GM19240 (cell line): ENCODE results near the gene LRRC32.
"Not testable (repeated sequence)": the region's sequence is repeated elsewhere in the genome, so short reads cannot be mapped to it uniquely, and the experiment has no call there.

Experiments
- DNase-seq: peaks from one replicate; pipeline ENCODE4 v3.0.0; 2011; ENCODE audit warnings: low spot score; ENCODE audit not compliant: insufficient read length

Gene LRRC32

GRCh38 chr11:76653012-76653673 is 17.4 kb downstream of the LRRC32 start:
- no peak for DNase-seq

DNA sequence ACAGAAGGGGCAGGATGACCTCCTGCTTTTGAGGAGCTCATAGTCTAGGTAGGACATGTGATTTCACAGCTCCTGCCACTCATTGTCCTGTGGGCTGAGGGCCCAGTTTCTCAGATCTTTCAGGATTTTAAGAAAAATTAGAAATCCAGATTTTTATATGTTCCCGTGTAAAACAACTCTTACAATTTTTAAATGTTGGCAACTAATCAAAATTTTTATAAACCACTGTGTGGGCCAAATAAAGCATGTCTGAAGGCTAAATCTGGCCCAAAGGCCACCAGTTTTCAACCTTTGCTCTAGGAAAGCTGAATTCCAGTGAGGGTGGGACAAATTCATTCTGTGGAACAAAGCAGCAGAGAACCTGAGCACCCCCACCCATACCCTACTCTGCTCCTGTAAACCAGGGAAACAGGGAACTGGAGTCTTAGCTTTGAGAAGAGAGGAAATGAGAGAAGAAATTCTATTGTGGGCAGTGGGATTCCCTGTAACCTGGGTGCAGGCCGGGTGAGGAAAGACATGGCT is 20.6 kb downstream of the LRRC32 start:
- no peak for DNase-seq

GRCh38 chr11:76649011-76649410 is 21.5 kb downstream of the LRRC32 start:
- no peak for DNase-seq

DNA sequence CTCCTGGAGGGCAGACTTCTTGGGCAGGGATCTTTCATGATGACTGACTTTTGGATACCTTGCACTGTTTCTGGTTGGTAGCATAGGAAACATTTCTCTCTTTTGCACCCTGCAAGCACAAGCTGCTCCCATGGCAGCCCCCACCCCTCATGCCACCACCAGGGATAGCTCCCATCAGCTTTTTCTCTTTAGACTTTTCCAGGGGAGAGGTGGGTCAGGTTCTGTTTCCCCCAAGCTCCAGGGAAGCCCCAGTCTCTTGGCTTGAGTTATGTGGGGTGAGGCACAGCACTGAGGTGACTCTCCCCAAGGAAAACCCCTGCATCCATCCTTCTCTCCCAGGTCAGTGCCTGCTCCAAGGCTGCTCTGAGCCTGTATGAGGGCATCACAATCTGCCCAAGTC is 22.5 kb downstream of the LRRC32 start:
- no peak for DNase-seq

DNA sequence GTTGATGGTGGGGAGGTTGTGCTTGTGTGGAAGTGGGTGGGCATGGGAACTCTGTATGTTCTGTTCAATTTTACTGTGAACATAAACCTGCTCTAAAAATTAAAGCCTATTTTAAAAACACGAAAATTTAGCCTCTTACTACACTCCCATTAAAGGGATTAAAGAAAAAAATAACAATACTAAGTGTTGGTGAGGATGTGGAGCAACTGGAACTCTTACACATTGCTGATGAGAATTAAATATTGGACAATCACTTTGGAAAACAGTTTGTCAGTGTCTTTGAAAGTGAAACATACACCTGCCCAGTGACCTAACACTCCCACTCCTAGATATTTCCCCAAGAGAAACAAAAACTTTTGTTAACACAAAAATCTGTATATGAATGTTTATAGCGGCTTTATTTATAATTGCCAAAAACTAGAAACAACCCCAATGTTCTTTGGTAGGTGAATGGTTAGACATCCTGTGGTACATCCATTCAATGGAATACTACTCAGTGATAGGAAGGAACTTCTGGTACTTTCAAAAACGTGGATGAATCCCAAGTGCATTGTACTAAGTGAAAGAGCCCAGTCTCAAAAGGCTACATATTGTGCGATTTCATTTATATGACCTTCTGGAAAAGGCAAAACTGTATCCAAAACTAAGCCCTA is 23.5 kb downstream of the LRRC32 start:
- no peak for DNase-seq

GRCh38 chr11:76644591-76644990 is 26.0 kb downstream of the LRRC32 start:
- no peak for DNase-seq

- not testable (repeated sequence) for DNase-seq
Measured at GRCh38 chr11:76643711-76644110, 26.8 kb downstream of the LRRC32 start.

DNA sequence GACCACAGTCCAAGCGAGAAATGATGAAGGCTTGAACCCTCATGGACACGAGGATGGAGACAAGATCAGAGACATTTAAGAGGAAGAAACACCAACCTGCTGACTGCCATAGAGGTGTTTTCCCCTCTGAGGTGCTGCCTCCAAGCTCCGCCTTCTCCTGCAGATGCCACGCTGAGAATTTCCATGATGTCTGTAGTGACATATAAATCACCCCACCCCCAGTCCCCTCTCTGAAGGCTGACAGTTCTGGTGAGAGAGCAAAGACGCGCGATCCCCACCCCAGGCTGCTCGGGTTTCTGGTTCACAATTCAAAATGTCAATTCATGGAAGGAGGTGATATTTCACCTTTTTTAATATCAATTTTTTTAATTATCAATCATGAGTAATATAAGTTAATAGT is 28.2 kb downstream of the LRRC32 start:
- no peak for DNase-seq

- no peak for DNase-seq
Measured at GRCh38 chr11:76641905-76642304, 28.6 kb downstream of the LRRC32 start.

- no peak for DNase-seq
Measured at GRCh38 chr11:76640501-76640900, 30.0 kb downstream of the LRRC32 start.

- DNase-seq = no peak
Measured at GRCh38 chr11:76639621-76640020, 30.9 kb downstream of the LRRC32 start.

- no peak for DNase-seq
Measured at GRCh38 chr11:76638270-76639197, 32.0 kb downstream of the LRRC32 start.

- DNase-seq = no peak
Measured at GRCh38 chr11:76637491-76638269, 32.9 kb downstream of the LRRC32 start.

DNA sequence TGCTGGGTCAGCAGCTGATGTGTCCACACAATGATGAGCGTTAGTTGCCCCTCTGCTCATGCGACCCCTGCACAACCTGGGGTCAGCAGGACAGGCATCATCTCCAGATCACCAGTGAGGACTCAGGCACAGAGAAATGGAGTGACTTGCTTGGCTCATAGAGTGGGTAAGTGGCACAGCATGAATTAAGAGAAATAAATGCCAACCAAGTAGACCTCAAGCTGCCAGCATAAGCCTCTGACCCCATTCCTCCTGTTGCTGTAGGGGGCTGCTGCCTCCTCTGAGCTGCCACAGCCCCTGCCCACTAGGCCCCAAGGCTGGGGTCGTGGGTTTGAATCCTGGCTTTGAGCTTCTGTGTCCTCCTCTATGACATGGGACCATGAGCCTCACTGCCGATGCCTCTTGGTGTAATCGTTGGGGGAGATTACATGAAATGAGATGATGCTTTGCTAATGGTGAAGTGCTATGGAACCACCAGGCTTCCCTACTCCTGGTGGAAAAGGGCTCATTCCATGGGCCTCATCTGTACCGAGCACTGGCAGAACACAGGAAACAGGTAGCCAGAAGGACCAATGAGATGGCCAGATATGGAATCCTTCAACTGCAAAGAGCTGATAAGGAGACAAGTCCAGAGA is 33.6 kb downstream of the LRRC32 start:
- no peak for DNase-seq

DNA sequence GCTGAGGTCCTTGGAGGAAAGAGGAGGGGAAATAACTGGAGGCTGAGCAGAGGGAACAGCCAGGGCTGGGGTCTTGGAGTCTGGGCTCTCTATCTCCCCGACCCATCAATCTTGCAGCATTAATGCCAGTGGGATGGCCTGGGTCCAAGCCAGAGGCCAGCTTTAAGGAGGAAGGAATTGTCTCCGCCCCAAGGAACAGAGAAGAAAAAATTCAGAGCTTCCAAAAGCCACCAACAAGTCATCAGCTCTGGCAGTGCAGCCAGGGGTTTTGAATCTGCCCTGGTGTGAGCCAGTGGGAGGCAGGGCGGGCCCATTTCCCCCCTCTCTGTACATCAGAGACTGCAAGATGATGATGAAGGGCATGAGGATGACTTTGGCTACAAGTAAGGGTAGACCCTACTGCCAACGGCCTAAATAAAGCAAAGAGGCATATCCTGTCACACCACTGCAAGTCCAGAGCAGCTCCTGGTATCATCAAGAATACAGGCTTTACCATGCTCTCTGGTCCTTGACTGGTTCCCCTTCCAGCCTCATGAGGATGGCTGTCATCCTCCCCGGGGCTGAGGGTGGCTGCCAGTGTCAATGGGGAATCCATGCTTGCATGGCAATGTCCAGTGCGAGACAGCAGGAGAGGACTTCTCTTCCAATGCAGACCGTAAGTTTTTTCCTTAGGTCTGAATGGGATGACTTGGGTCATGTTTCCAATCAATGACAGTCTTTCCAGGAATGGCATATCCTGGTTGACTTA is 34.4 kb downstream of the LRRC32 start:
- DNase-seq = no peak

DNA sequence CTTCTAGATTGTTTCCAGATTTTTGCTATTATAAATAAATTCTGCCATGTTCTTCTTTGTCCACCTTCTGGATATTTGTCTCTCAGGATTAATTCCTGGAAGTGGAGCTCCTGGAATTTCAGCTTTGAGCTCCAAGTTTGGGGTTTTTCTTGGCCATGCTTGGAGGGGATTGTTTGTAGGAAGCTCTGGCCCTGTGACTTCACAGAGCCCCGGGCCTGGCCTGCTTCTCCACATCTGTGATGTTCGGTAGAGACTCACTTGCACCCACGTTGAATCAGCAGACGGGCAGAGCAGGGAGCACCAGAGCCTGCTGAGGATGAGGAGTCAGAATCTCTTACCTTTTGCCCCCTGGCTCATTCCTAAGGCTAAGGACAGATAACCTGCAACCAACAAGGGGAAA is 35.7 kb downstream of the LRRC32 start:
- DNase-seq = no peak

DNA sequence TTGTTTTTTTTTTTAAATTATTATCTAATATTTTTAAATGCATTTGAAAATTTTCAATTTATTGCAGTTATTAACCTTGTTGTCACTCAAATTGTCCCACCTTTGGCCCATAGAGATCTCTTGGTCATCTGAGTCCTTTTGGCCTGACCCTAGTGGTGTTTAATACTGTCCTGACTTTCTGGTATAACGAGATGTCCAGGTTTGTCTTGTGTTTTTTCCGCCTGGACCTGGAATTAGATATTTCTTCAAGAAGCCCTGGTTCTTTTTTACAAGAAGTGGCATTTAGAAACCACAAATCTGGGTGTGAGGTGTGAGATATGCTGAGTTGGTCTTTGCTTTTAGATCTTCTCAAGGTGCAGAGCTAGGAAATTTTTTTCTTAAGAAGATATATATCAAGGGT is 38.1 kb downstream of the LRRC32 start:
- DNase-seq = no peak

DNA sequence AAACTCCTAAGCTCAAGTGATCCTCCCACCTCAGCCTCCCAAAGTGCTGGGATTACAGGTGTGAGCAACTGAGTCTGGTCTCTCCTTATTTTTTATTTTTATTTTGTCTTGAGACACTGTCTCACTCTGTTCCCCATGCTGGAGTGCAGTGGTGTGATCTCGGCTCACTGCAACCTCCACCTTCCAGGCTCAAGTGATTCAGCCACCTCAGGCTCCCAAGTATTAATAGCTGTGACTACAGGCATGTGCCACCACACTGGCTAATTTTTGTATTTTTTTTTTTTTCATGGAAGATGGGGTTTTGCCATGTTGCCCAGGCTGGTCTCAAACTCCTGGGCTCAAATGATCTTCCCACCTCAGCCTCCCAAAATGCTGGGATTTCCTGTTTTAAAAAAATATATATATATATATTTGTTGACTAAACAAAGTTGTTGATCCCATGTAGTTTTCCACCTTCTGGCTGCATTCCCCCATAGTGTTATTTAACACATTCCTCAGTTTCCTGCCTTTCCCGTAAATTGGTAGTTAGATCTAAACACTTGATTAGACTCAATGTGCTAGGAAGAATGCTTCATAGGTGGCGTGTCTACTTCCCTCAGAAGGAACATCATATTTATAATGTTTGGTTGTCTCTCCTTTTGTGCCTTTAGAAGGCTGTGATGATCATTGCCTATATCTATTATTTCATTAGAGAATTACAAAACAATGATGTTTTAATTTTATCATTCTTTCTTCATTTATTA is 38.8 kb downstream of the LRRC32 start:
- no peak for DNase-seq

DNA sequence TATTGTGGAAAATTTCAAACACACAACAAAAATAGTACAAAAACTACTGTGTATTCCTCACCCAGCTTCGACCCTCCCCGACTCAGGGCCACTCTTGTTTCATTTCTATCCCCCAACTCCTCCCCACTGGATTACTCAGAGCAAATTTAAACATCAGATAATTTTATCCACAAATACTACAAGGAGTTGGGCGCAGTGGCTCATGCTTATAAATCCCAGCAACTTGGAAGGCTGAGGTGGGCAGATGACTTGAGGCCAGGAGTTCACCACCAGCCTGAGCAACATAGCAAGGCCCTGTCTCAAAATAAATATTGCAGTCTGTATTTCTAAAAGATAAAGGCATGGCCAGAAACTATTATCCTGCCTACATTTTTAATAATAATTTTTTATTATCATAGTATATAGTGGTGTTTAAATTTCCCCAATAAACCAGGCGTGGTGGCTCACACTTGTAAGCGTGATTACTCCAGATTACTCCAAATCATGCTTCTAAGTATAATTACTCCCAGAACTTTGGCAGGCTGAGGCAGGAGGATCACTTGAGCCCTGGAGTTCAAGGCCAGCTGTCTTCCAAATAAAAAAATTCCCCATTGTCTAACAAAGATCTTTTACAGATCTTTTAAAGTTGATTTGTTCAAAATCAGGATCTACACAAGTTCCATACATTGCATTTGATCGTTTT is 39.8 kb downstream of the LRRC32 start:
- DNase-seq = no peak
